GM18499 (cell line): ENCODE measurements around the gene BCORL1.

Experiments
- ATAC-seq: cut with Tn5 transposase; IDR thresholded peaks from one replicate; pipeline ENCODE4 v1.9.1; 2021; ENCODE audit warnings: moderate number of reproducible peaks; ENCODE audit not compliant: insufficient read depth, unreplicated experiment

The BCORL1 gene

DNA sequence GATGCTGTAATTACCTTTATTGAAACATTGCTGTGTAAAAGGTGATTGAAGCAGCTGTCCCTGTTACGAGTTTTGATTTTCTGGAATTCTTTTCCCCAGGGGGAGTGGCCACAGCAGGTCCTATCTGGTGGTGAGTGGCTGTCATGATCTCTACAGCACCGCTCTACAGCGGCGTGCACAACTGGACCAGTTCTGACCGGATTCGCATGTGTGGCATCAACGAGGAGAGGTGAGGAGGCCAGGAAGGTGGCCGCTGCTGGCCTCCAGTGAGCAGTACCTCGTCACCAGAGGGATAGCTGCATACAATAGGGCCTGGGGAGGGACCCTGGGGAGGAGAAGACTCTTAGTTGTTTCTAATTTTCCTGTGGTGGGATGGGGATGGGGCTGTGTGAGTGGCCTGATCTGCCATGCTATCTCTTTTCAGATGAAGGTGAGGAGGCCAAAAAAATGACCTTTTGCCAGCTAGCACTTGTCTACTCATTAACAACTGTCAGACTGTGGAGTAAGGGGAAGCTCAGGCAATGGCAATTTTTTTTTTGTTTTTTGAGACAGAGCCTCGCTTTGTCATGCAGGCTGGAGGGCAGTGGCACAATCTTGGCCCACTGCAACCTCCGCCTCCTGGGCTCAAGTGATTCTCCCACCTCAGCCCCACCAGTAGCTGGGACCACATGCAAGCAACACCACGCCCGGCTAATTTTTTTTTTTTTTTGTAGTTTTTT, 22.8 kb downstream of the BCORL1 start:
- no peak for ATAC-seq

GRCh38 chrX:130009658-130010223, 27.3 kb downstream of the BCORL1 start:
- no peak for ATAC-seq

DNA sequence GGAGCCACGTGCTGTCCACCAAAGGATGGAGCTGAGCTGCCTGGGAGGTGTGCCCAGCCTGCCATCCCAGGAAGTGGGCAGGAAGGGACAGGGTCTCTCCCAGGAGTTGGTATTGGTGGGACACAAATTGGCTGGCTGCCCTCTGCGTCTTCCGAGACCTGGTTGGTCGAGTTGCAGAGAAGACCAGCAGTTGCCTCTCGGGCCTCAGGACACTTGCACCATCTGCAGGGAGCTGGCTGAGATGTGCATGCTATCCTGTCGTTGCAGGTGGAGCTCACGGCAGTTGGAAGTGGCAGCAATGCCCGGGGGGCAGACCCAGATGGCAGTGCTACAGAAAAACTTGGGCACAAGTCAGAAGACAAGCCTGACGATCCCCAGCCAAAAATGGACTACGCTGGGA, 30.2 kb downstream of the BCORL1 start:
- ATAC-seq, result no peak

DNA sequence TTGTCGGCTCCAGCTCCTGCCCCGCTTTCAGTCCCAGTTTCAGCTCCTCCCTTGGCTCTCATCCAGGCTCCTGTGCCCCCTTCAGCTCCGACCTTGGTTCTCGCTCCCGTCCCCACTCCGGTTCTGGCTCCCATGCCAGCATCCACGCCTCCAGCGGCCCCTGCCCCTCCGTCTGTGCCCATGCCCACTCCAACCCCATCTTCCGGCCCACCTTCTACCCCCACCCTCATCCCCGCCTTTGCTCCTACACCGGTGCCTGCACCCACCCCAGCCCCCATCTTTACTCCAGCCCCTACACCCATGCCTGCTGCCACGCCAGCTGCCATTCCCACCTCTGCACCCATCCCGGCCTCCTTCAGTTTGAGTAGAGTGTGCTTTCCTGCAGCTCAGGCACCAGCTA, 31.2 kb downstream of the BCORL1 start:
- no peak for ATAC-seq

- no peak for ATAC-seq
These were observed 31.9 kb downstream of the BCORL1 start for GRCh38 chrX:130014356-130014755.

DNA sequence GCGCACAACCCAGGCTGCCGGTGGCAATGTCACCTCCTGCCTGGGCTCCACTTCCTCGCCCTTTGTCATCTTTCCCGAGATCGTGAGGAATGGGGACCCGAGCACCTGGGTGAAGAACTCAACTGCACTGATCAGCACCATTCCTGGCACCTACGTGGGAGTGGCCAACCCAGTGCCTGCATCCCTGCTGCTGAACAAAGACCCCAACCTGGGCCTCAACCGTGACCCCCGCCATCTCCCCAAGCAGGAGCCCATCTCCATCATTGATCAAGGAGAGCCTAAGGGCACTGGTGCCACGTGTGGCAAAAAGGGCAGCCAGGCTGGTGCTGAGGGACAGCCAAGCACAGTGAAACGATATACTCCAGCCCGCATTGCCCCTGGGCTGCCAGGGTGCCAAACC, 32.3 kb downstream of the BCORL1 start:
- no peak for ATAC-seq

- ATAC-seq, result no peak
These were observed 32.7 kb downstream of the BCORL1 start for GRCh38 chrX:130015181-130015580.

- no peak for ATAC-seq
These were observed 35.7 kb downstream of the BCORL1 start for GRCh38 chrX:130018143-130018542.

- no peak for ATAC-seq
These were observed 38.4 kb downstream of the BCORL1 start for GRCh38 chrX:130020661-130021324.

DNA sequence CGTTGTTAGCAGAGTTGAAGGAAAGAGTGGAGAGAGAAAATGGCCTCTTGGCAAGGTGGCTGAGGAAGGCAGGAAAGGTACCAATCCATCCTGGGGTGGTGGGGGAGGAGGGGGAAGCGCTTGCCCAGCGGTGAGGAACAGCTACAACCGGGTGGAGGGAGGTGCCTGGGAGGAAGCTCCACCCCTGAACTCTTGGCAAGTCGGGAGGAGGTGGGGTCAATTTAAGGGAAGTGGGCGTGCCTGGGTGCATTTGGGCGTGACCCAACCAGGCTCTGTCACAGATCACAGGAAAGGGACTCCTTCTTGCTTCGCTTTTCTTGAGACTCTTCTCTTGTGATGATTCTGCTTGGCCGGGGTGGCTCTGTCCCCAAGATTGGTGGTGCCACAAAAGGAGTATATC, 41.7 kb downstream of the BCORL1 start:
- ATAC-seq, result peak; percentile 97

DNA sequence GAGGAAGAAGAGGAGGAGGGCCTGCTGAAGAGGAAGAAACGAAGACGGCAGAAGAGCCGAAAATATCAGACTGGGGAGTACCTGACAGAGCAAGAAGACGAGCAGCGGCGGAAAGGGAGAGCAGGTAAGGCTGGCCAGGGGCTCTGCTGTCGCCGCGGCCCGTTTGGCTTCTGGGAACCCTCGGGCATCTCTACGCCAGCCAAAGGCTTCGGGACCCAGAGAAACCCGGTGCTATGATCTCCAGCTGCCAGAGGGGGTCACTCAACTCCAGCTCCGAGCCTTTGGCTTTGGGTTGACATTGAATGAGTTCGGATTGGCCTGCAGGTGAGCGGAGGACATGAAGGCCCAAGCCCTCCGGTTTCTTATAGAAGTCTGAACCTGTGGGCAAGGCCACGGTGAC, 42.8 kb downstream of the BCORL1 start:
- no peak for ATAC-seq

DNA sequence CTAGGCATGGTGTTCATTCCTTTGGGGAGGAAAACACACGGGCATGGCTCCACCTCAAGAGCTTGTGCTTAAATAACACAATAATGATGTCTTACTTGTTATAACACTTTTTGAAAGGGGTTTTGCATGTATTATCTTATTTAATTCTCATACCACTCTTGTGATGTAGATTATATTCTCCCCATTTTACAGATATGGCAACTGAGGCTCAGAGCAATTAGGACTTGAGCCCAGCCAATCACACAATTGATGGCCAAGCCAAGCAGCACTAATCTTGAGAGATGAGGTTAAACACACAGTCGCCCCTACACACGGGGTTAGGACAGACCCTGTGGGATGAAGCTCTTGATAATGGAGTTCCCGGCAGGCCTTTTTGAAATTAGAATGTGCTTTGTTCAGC, 45.1 kb downstream of the BCORL1 start:
- no peak for ATAC-seq

DNA sequence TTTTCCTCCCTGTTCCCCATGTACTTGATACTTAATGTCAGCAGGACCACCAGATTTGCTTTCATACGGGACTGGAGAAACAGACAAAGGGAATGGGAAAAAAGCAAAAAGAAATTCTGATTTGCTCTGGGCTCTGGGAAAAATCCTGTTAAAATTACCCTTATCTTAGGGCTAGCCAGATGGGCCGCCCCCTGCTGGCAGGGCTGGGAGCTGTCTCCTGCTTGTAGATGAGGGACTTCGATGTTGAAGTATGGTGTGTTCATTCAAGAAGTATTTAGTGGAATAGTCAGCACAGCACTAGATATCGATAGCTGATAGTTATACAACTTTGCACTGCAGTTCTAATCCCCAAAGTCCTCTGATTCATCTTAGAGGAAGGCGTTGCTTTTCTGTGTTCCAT, 45.8 kb downstream of the BCORL1 start:
- ATAC-seq, result no peak

- ATAC-seq, result no peak
These were observed 48.4 kb downstream of the BCORL1 start for GRCh38 chrX:130030826-130031225.

GRCh38 chrX:130032552-130032951, 50.1 kb downstream of the BCORL1 start:
- ATAC-seq, result no peak

DNA sequence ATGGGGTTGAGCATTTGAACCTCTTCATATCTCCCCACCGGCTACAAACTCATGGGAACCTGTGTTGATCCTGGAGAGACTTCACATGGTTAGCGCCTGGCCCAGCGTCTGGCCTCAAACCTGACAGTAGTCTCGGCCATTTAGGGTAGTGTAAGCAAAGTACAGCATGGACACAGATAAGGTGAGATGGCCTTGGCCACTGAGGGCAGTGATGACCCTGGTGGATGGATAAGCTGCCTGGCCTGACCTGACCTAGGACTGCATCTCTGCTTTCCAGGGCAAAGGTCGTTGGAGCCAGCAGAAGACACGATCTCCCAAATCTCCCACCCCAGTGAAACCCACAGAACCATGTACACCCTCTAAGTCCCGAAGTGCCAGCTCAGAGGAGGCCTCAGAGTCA, 51.7 kb downstream of the BCORL1 start:
- ATAC-seq, result no peak

DNA sequence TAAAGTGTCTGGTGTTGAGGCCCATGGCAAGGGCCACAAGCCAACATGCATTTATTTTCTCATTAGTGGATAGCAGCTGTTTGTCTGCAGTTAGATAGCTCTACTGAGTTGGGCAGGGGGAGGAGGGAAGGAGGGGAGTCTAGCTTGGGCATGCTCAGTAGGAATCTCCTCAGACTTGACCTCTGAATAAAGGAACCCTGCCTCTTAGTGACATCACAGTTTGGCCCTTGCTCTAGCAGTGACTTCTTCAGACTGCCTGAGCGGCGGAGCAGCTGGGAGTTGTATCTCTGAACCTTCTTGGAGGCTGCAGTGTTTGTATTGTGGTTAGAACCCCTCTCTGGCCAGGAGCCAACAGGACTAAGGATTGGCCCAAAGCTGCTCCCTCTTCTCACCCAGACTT, 57.4 kb downstream of the BCORL1 start:
- ATAC-seq, result no peak

GRCh38 chrX:130047416-130047815, 65.0 kb downstream of the BCORL1 start:
- no peak for ATAC-seq

- no peak for ATAC-seq
These were observed 66.3 kb downstream of the BCORL1 start for GRCh38 chrX:130048686-130049222.

DNA sequence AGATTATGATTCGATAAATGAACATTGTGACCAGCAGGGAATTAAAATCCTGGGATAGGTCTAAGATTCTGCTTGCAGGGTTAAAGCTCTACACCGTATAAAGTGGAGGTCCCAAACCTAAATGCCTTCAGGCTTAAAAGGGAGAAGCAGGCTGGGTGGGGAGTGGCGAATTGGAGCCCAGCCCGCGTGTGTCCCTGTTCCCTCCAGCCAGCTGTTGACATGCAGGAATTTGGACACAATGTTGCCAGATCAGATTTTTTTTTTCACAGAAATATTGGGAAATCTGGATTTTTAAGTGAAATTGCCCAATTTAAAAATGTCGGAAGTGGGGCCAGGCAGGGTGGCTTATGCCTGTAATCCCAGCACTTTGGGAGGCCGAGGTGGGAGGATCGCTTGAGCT, 67.4 kb downstream of the BCORL1 start:
- ATAC-seq, result no peak

DNA sequence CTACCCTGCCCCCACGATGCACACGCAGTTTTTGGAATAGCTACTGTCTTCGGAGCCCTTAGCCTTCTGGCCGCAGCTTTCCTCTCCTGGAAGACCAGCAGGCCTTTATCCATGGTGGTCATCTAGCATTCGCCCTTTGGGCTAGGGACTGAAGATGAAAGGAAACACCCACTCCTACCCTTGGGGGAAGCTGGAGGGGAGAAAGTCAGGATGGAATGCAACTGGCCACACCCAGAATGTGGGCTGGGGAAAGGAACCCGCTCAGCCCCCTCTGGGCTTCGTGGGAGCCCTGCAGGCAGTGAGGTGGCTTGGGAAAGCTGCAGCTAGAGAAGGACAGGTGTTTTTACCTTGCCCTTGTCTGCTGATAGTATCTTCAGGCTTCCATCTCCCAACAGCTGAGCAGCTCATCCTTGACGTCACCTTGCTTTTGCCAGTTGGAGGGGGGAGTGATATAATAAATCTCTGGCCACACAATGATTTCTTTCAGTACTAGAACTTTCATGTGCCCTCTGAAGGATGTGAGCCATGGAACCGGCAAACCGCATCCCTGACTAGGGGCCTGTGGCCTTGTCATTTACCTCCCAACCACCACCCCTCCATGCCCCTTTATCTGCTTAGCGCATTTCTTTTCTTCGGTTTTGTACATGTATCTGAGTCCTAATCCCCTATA, 68.9 kb downstream of the BCORL1 start:
- no peak for ATAC-seq
